NCI-H2196 (cell line): ENCODE measurements around the gene SOD3.

Source experiments
- DNase-seq: peaks from one replicate; lab custom pipeline; 2025; ENCODE audit not compliant: unreplicated experiment; lab: John Stamatoyannopoulos, UW

Gene SOD3

GRCh38 chr4:24801136-24801855 lies 5.9 kb downstream of the SOD3 start:
- DNase-seq: no peak

- no peak for DNase-seq
Observed at GRCh38 chr4:24802648-24803047, 7.3 kb downstream of the SOD3 start.

- DNase-seq: no peak
Observed at GRCh38 chr4:24805067-24805466, 9.7 kb downstream of the SOD3 start.

DNA sequence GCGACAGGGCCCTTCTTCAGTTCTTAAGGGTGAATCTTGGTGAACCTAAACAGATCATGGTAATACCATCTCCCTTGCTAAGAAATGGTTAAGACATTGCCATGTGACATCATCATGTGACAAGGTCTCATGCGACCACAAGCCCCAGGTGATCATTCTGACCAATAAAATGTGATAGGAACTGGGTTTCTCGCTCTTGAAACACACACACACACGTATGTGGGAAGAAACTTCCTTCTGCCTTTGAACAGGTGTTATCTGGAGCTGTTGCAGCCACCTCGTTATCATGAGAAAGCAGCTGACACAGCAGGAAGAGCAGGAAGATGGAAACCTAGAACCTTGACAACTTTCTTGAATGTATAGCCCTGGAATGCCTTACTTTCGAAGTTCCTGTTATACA lies 10.2 kb downstream of the SOD3 start:
- DNase-seq: no peak

GRCh38 chr4:24806206-24806990 lies 11.0 kb downstream of the SOD3 start:
- DNase-seq: no peak

GRCh38 chr4:24807611-24808010 lies 12.2 kb downstream of the SOD3 start:
- DNase-seq: no peak

- no peak for DNase-seq
Observed at GRCh38 chr4:24808261-24808660, 12.9 kb downstream of the SOD3 start.

DNA sequence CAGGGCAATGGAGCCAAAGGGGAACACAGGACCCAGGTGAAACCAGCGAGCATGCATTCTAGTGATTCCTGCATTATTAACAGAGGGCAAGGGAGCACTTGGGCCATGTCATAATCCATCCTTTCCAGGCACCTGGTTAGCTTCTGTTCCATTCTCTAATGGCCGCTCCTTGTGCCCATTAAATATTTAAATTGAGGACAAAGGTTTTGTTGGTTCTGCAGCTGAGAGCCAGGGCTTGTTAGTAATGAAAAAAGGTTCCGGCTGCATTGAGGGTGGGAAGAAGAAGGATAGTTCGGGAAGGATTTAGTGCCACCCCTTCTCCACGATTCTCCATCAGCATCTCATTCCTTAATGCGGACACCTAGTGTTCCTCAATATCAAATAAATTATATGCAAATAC lies 13.6 kb downstream of the SOD3 start:
- no peak for DNase-seq

GRCh38 chr4:24809376-24809775 lies 14.0 kb downstream of the SOD3 start:
- no peak for DNase-seq

DNA sequence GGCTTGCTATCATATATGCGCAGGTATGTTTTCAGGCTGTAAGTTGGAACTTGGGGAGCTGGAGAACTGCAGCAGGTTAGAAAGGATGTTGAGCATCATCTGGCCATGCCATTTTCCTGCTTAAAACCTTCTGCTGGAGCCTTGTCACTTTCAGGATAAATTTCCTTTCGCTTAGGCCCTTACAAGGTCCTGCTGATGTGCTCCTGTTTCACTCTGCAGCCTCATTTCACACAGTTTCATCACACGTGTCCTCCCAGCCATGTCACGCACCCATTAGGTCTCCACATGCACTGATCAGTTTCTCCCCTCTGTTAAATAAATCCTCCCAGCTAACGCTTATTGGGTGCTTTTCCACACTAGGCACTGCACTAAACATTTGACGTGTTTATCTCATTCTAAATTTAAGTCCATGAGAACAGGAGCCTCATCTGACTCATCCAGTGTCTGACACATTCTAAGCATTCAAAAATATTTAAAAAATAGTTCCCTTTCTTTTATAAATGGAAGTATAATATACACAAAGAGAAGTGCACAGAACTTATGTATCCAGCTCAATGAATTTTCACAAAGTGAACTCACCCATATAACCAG lies 14.5 kb downstream of the SOD3 start:
- no peak for DNase-seq

DNA sequence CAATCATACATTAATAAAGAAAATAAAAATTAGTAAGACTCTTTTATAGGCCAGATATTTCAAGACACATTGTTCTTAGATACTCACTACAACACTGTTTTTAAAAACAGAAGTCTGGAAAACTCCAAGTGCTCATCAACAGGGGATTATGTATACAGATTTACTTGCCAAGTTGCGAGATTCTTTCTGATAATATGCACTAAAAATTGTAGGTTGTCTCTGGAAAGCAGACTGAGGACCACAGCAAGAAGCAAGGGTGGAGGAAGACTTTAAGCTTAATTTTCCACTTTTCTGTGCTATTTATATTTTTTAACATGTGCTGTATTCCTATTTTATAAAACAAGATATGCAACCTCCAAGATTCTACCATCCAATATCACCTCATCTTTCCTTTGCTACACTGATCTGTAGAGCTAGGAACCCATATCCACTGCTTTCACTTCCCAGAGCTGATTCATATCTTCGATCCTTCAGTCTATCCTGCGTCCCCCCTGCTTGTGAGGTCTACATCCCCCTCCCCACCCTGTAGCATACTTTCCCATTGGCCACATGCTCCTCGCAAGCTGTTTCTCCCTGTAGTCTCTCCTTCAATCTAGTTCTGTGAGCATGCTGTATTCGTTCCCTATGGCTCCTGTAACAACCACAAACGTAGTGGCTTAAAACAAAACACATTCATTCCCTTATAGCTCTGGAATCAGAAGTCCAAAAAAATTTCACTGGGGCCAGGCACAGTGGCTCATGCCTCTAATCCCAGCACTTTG lies 15.7 kb downstream of the SOD3 start:
- DNase-seq: no peak

GRCh38 chr4:24813732-24814131 lies 18.4 kb downstream of the SOD3 start:
- no peak for DNase-seq

GRCh38 chr4:24816797-24817196 lies 21.4 kb downstream of the SOD3 start:
- no peak for DNase-seq

DNA sequence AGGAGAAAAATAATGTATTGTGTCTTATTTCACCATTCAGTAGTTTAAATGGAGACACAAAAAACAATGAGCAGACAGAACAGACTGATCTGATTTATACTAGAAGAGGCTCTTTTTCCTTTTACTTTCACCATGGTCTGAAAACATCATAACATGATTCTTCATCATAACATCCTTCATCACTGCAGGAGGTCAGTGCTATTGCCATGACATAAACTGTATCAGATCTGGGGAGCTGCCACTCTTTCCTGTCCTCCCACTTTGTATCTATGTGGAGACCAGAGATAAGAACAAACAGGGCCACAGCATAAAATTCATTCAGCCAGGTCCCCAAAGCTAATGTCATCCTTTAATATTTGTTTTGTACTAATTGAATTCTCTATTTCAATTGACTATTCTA lies 25.2 kb downstream of the SOD3 start:
- DNase-seq: no peak

DNA sequence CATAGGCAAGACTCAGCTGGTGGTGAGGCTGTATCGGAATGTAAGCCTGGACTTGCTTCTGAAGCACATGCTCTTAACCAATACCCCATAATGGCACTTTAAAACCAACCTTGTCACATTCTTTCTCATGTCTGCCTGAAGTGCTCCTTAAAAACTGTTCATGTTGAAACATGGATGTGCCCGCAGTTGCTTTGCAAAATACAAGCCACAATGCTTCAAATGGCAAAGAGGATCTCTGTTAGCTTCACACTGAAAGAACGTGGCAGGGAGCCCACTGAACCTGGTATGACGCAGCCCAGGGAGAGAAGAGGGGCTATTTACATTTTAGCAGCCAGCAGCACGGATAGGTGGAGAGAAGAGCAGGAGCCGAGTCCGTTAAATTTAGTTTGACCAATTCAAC lies 29.3 kb downstream of the SOD3 start:
- no peak for DNase-seq

GRCh38 chr4:24831637-24832036 lies 36.3 kb downstream of the SOD3 start:
- no peak for DNase-seq

DNA sequence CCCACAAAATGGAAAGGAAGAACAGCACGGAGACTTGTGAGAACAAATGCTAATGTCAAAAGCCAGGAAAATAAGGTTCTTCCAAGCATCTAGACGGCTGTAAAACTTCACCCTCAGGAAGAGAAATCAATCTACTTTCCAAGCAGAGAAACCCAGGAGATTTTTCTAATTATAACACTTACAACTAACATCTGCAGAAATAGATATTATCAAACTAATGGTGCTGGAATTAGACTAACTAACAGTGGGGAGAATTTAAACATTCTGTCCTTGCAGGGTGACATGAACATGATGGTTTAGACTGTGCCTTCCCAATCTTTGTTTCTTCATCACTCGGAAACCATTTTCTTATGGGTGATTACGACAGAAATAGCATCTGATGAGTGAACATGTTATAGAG lies 40.3 kb downstream of the SOD3 start:
- no peak for DNase-seq

- no peak for DNase-seq
Observed at GRCh38 chr4:24836661-24837242, 41.4 kb downstream of the SOD3 start.

DNA sequence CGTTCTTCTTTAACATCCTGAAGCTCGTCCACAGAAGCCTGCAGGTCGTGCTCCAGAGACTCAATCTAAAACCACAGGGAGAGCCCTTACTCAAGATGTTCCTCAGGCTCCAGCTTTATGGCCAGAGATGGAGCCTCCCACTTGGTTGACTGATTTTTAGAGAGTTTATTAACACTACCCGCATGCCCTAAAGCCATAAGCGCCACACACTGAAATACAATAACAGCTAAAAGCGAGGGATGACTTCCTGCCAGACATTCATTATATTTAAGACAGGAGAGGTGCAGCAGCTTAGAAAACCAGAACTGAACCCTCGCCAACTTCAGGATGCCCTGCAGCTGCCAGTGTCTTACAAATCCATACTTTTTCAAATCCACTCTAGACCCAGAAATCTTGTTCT lies 42.0 kb downstream of the SOD3 start:
- no peak for DNase-seq

DNA sequence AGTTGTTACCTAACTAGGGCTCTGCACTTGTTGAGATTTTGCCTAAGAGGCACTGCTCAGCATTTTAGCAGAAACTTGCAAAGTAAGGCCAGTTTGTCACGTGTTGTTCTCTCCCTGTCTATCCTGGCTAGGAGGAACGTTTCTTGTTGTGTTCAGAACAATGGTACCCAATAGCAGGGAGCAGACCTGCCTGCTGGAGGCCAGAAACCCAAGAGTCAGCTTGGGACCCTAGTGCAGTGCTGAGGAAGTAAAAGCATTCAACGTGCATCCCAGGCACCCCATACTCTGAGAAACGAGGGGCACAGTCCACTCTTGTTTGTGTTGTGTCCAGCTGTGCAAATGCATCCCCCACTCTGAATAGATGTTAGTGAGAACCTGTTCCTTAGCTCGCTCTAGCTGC lies 42.4 kb downstream of the SOD3 start:
- no peak for DNase-seq

- DNase-seq: no peak
Observed at GRCh38 chr4:24840362-24840761, 45.0 kb downstream of the SOD3 start.
